Tibial artery (tissue), 4 donors: ENCODE measurements around the gene CGB5.
A peak's percentile ranks its signal among the peaks of the same experiment; 100 is the strongest.
"Not testable (repeated sequence)": the region's sequence is repeated elsewhere in the genome, so short reads cannot be mapped to it uniquely, and the experiment has no call there.

ENCODE experiments used
- DNase-seq, 2 donors: peaks; one replicate each; pipeline ENCODE4 v3.0.0-alpha.2; 2019
- H3K27ac ChIP-seq, 2 donors: fragments of 200-600 bp; sonication (generic) in 1 of 2; 1 replicate in 1 of 2; 2 replicates in 1 of 2; pipeline ENCODE4 v1.5.1; 2018 to 2019; ENCODE audit warnings: mild to moderate bottlenecking in 1 of 2
- H3K27me3 ChIP-seq, 2 donors: fragments of 200-600 bp; sonication (generic) in 1 of 2; one replicate each; pipeline versions ENCODE4 v1.5.1 to v1.6.0; 2016 to 2019
- H3K36me3 ChIP-seq, 3 donors: fragments of 200-600 bp; sonication (generic) in 2 of 3; one replicate each; pipeline ENCODE4 v1.5.1; 2016 to 2019; ENCODE audit warnings: mild to moderate bottlenecking in 2 of 3
- H3K4me1 ChIP-seq, 4 donors: fragments of 200-600 bp; sonication (generic) in 2 of 4; 1 replicate in 3 of 4; 2 replicates in 1 of 4; pipeline ENCODE4 v1.5.1; 2016 to 2019
- H3K4me3 ChIP-seq, 2 donors: fragments of 200-600 bp; sonication (generic) in 1 of 2; 1 replicate in 1 of 2; 2 replicates in 1 of 2; pipeline ENCODE4 v1.5.1; 2018 to 2019; ENCODE audit warnings: mild to moderate bottlenecking in 2 of 2
- H3K9me3 ChIP-seq, 3 donors: fragments of 200-600 bp; sonication (generic) in 1 of 3; one replicate each; pipeline ENCODE4 v1.5.1; 2016 to 2019
- CTCF ChIP-seq, 2 experiments: fragments of 200-600 bp in 1 of 2; fragments of 450-650 bp in 1 of 2; IDR thresholded peaks; one replicate each; pipeline ENCODE4 v1.5.1; 2017 to 2019; ENCODE audit warnings: antibody characterized with exemption in 2 of 2, mild to moderate bottlenecking in 1 of 2, moderate library complexity in 1 of 2
- intact Hi-C: fragments of 100-400 bp; cut with DNase I; formaldehyde crosslinking; loops from one replicate; pipeline ENCODE4 v1.15.0; 2023; ENCODE audit warnings: low total_unique reads

Gene CGB5

GRCh38 chr19:49043548-49043947 lies at the start of gene CGB5:
CGB5 (plus strand) TSS chr19:49043848; CDS start chr19:49044210, 362 bp downstream.
- H3K27me3 ChIP-seq, H3K9me3 ChIP-seq, H3K27ac ChIP-seq, DNase-seq, H3K4me1 ChIP-seq, H3K4me3 ChIP-seq, intact Hi-C loops, H3K36me3 ChIP-seq: not testable (repeated sequence)

- Histone ChIP-seq H3K27ac (peak overlapping the region; percentile 98 to 99), H3K4me3 (peak overlapping the region; percentile 85 to 97), H3K9me3 (no peaks in the 10 kb centered on the region), H3K4me1 (peaks cover 0 to 44% (median 33%) of the 10 kb centered on the region in 4 donors), H3K36me3 (peaks cover 1 to 9% (median 2%) of the 10 kb centered on the region in 3 donors), H3K27me3 (no peaks in the 10 kb centered on the region)
- no peak for DNase-seq
- no peak for TF ChIP-seq CTCF (IDR thresholded peaks at IDR 0.05)
- intact Hi-C loops, result loop anchor here (10.0 kb wide), 1 partner anchor 349 kb away; the partner anchor contains the start of gene CA11
These were observed 49.6 kb upstream of the CGB5 start for GRCh38 chr19:48994035-48994386.

- no peak for DNase-seq
- Histone ChIP-seq H3K9me3 (no peaks in the 10 kb centered on the region), H3K27me3 (no peaks in the 10 kb centered on the region), H3K4me1 (peaks cover 0 to 18% (median 9%) of the 10 kb centered on the region in 4 donors), H3K27ac (no peak overlapping the region), H3K36me3 (peaks cover 0 to 22% (median 8%) of the 10 kb centered on the region in 3 donors), H3K4me3 (no peak overlapping the region)
- peak in 1 of 2 experiments; percentile 12 for TF ChIP-seq CTCF (IDR thresholded peaks at IDR 0.05)
- intact Hi-C loops, result loop anchor here (10.0 kb wide), 1 partner anchor 353 kb away; the partner anchor contains the start of gene CA11
These were observed 45.7 kb upstream of the CGB5 start for GRCh38 chr19:48997972-48998371.

- H3K9me3 ChIP-seq, result no peaks in the 10 kb centered on the region
- peak; percentile 27 to 43 for TF ChIP-seq CTCF (IDR thresholded peaks at IDR 0.05)
- intact Hi-C loops, result loop anchor here (10.0 kb wide), 1 partner anchor 355 kb away; the partner anchor contains the start of gene CA11
- H3K4me1 ChIP-seq, result peaks cover 0 to 10% (median 2%) of the 10 kb centered on the region in 4 donors
- H3K27ac ChIP-seq, result no peak overlapping the region
- H3K36me3 ChIP-seq, result peaks cover 6 to 39% (median 23%) of the 10 kb centered on the region in 3 donors
- H3K4me3 ChIP-seq, result no peak overlapping the region
- no peaks in the 10 kb centered on the region for H3K27me3 ChIP-seq
- no peak for DNase-seq
These were observed 43.9 kb upstream of the CGB5 start for GRCh38 chr19:48999481-49000325.

GRCh38 chr19:49004133-49004532 lies 39.5 kb upstream of the CGB5 start:
- Histone ChIP-seq H3K27me3 (no peaks in the 10 kb centered on the region), H3K9me3 (no peaks in the 10 kb centered on the region), H3K27ac (no peak overlapping the region), H3K36me3 (peaks cover 28 to 76% (median 58%) of the 10 kb centered on the region in 3 donors), H3K4me1 (no peaks in the 10 kb centered on the region), H3K4me3 (no peak overlapping the region)
- no peak for TF ChIP-seq CTCF (IDR thresholded peaks at IDR 0.05)
- no peak for DNase-seq
- intact Hi-C loops, result no loop called here

- no peaks in the 10 kb centered on the region for H3K27me3 ChIP-seq
- H3K4me1 ChIP-seq, result no peaks in the 10 kb centered on the region
- intact Hi-C loops, result no loop called here
- no peak overlapping the region for H3K4me3 ChIP-seq
- no peak overlapping the region for H3K27ac ChIP-seq
- H3K9me3 ChIP-seq, result no peaks in the 10 kb centered on the region
- no peak for DNase-seq
- no peak for TF ChIP-seq CTCF (IDR thresholded peaks at IDR 0.05)
- peaks cover 38 to 78% (median 68%) of the 10 kb centered on the region in 3 donors for H3K36me3 ChIP-seq
These were observed 38.6 kb upstream of the CGB5 start for GRCh38 chr19:49004964-49005614.
